Activated naive CD4-positive, alpha-beta T cell treated with Interleukin-2 at 50 U/mL for 16 hours (primary cell): Measurements from ENCODE around the gene MMP24OS.

Experiments
- DNase-seq: peaks from one replicate; pipeline ENCODE4 v3.0.0-alpha.2; 2020

MMP24OS gene

GRCh38 chr20:35305682-35306556 is 28.0 kb upstream of the MMP24OS start:
- peak; percentile 81 for DNase-seq

DNA sequence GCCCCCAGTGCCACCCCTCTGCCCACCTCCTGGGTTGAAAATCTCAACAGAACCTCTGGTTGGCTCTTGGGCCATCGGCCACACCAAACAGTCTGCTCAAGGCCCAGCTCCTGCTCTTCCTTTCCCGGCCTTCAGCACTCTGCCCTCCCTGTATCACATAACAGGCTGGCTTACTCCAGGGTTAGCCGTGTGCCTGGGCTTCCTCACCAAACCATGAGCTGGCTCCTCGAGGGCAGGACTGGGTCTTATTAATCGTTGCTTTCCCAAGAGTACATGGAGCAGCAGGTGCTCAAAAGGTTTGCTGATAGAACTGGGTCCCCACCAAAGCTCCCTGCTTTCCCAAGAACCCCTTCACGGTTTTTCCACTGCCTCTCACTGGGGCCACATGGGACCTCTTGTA is 27.0 kb upstream of the MMP24OS start:
- no peak for DNase-seq

GRCh38 chr20:35303735-35304491 is 26.0 kb upstream of the MMP24OS start:
- peak; percentile 85 for DNase-seq

DNA sequence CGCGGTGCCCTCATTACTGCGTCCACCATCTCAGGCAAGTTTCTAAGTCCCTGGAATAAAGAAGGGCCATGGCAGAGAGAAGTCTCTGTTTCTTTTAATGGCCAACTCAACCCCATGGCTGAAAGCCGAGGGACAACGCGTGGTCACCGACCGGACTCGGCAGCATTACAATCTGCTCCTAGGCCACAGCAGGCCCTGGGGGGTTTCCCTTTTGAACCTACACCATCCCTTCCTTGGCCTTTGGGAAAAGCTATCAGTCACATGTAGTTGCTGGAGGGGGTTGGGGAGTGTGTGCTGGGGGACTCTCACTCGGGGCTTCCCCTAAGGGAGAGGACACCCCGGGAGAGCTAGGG is 25.4 kb upstream of the MMP24OS start:
- DNase-seq, result no peak

GRCh38 chr20:35302421-35303335 is 24.8 kb upstream of the MMP24OS start:
- no peak for DNase-seq

- no peak for DNase-seq
These were observed 23.5 kb upstream of the MMP24OS start for GRCh38 chr20:35301426-35301825.

DNA sequence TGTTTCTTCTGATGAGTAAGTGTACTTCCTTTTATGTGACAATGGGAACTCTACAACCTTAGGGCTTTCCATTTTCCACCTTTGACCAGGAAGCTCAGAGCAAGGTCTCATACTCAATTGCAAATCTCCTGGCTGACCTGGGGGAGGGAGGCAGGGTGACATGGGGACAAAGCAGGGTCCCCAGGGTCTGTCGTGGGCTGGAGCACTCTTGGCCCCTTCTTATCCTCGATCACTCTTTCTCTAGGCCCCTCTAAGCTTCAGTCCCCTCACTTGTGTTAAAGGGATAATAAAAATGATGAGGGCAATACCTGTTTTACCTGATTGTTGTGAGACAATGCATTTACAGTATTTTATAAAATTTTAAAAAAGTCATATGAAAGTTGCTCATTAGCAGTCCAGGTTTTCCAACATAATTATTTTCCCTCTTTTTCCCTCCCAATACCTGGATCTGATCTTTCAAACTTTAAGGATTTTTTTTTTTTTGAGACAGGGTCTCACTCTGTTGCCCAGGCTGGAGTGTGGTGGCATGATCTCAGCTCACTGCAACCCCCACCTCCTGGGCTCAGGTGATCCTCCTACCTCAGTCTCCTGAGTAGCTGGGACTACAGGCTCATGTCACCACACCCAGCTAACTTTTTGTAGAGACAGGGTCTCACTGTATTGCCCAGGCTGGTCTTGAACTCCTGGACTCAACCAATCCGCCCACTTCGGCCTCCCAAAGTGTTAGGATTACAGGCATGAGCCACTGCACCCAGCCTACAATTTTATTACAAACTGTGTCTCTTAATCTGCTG is 22.7 kb upstream of the MMP24OS start:
- no peak for DNase-seq

GRCh38 chr20:35299780-35300179 is 21.9 kb upstream of the MMP24OS start:
- no peak for DNase-seq

GRCh38 chr20:35298264-35298663 is 20.3 kb upstream of the MMP24OS start:
- DNase-seq, result no peak

DNA sequence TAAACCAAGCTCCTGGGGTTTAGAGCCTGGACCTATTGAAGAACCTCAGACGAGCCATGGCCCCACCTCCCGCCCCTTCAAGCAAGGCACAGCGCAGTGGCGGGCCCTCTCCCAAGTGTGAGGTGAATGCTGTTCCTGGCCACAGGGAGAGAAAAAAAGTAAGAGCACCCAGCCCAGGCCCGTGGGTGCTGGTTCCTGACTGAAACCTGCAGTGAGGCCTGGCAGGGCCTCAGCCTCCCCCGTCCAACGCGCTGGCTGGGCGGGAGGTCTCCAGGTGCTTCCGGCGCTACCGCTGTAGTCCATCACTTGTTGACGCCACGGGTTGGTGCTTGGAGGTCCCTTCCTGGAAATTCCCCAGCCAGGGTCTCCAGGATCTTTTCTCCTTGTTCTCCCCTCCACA is 19.8 kb upstream of the MMP24OS start:
- no peak for DNase-seq

DNA sequence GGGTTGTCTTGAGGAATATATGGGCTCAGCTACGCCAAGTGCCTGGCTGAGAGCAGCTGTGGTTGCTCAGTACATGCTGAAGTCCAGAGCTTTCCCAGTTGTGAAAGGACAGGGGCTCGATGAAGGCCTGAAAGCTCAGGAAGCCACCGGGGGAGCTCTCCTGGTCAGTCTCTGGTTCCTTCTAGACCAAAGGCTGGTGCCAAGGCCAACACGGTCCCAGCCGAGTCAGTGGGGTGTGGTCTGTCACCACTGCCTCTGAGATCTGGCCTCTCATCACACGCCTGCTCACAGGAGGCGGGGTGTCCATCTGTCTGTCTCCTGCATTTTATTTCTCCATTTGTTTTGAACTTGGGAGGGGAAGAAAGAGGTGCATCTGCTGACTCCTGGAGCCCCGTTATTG is 19.2 kb upstream of the MMP24OS start:
- no peak for DNase-seq

DNA sequence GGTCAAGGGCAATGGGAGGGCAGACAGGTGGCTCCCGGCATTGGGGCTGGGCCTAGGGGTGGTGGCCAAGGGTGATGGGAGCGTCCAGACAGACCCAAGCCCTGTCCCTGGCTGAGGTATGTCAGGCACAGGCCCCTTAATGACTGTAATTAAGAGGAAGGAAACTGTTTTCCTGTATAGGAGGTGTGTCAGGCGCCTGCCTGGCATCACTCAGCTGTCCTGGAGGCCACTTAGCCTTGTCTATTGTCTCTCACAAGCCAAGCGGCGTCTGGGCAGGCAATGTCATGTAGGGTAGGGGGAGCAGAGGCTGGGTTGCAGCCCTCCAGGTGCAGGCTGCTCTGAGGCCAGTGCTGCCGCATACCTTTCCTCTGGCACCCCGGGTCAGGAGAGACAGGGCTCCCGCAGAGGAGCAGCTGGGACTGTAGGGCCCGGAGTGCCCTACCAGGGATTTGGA is 18.2 kb upstream of the MMP24OS start:
- no peak for DNase-seq

- no peak for DNase-seq
These were observed 17.8 kb upstream of the MMP24OS start for GRCh38 chr20:35295674-35296073.

DNA sequence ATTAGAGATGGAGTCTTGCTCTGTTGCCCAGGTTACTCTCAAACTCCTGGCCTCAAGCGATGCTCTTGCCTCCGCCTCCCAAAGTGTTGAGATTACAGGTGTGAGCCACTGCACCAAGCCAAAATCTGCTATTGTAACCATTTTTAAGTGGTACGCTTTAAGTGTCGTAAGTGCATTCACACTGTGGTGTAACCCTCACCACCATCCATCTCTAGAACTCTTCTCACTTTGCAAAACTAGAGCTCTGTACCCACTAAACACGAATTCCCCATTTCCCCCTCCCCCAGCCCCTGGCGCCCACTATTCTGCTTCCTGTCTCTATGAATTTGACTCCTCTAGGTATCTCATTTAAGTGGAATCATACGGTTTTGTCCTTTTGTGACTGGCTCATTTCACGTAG is 17.1 kb upstream of the MMP24OS start:
- DNase-seq, result no peak

DNA sequence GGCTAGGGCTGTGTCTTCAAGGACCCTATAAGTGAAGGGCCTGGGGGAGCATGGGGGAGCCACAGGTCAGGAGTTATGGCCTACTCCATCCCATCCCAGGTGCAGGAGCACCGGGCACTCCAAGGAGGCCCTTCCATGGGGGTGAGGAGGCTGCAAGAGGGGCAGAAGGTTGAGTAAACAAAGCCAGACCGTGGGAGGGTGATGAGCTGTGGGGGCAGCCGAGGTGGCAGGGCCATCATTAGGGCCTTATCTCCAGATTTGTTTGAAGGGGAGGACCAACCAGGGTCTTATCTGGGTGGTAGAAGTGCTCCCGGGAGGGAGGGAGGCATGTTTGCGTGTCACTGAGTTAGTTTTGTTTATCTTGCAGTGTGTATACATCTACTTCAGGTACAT is 16.4 kb upstream of the MMP24OS start:
- DNase-seq, result no peak

GRCh38 chr20:35293303-35294292 is 15.7 kb upstream of the MMP24OS start:
- DNase-seq, result no peak

GRCh38 chr20:35292504-35293285 is 14.8 kb upstream of the MMP24OS start:
- DNase-seq, result no peak

GRCh38 chr20:35291654-35292503 is 14.0 kb upstream of the MMP24OS start, which contains the start of gene FAM83C:
Gene FAM83C, minus strand, starts transcription at chr20:35292425. Its CDS starts 121 bp downstream, at chr20:35292304.
- no peak for DNase-seq

DNA sequence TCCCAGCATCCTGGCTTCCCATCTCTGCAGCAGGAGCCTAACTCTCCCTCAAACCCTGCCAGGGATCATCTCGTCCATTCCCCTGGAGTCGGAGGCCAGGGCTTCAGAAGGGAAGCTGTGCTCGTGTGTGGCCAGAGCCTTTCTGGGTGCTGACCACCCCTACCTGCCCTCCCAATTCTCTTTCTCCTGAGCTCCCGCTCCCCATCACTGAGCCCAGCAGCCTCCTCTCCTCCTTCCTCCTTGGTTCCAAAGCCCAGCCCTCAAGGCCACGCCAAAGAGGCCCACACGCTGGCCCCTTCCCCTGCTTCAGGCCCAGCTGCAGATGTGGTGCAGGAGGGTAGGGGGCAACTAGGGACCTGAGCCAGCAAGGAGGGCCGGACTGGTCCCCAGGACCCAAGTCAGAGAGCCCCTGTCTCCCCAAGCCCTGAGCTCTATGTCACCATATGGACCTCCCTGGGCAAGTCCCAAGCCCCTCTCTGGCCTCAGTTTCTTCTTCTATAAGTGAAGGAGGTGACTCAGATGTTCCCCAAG is 13.0 kb upstream of the MMP24OS start:
- DNase-seq, result no peak
